OCI-LY3 (cell line): Measurements from ENCODE around the gene ECE2.

Source experiments
- EZH2phosphoT487 ChIP-seq: fragments of 200-600 bp; shearing (Covaris generic); IDR thresholded peaks from 2 replicates; pipeline ENCODE4 v1.6.1; 2018; ENCODE audit warnings: antibody characterized with exemption, mixed run types, low read depth
- TF ChIP-seq, protein P1 (sequence below): fragments of 200-600, 300-600 bp; sonication (generic); IDR thresholded peaks from 2 replicates; pipeline ENCODE4 v1.5.1; 2014; ENCODE audit warnings: antibody characterized with exemption, low read length, low read depth

DNA sequence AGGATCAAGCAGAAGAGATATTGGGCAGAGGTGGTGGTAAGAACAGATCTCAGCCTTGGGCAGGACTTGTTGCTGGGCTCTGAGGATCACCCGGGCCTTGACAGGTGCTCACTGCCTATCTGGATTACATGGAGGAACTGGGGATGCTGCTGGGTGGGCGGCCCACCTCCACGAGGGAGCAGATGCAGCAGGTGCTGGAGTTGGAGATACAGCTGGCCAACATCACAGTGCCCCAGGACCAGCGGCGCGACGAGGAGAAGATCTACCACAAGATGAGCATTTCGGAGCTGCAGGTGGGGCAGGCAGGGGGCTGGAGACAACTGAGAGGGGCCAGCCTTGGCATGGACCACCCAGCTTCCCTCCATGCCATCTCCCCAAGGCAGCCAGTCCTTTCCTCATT, 7.9 kb downstream of the ECE2 start:
- TF ChIP-seq EZH2phosphoT487, result no peak
- TF ChIP-seq, protein P1, sequence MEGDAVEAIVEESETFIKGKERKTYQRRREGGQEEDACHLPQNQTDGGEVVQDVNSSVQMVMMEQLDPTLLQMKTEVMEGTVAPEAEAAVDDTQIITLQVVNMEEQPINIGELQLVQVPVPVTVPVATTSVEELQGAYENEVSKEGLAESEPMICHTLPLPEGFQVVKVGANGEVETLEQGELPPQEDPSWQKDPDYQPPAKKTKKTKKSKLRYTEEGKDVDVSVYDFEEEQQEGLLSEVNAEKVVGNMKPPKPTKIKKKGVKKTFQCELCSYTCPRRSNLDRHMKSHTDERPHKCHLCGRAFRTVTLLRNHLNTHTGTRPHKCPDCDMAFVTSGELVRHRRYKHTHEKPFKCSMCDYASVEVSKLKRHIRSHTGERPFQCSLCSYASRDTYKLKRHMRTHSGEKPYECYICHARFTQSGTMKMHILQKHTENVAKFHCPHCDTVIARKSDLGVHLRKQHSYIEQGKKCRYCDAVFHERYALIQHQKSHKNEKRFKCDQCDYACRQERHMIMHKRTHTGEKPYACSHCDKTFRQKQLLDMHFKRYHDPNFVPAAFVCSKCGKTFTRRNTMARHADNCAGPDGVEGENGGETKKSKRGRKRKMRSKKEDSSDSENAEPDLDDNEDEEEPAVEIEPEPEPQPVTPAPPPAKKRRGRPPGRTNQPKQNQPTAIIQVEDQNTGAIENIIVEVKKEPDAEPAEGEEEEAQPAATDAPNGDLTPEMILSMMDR, result no peak
